NAMALWA (cell line): ENCODE measurements around the gene RCBTB2.
"Not testable (repeated sequence)": the region's sequence is repeated elsewhere in the genome, so short reads cannot be mapped to it uniquely, and the experiment has no call there.

Experiments
- DNase-seq: peaks from one replicate; pipeline ENCODE4 v3.0.0-alpha.2; 2015; ENCODE audit warnings: low spot score

Gene RCBTB2

DNA sequence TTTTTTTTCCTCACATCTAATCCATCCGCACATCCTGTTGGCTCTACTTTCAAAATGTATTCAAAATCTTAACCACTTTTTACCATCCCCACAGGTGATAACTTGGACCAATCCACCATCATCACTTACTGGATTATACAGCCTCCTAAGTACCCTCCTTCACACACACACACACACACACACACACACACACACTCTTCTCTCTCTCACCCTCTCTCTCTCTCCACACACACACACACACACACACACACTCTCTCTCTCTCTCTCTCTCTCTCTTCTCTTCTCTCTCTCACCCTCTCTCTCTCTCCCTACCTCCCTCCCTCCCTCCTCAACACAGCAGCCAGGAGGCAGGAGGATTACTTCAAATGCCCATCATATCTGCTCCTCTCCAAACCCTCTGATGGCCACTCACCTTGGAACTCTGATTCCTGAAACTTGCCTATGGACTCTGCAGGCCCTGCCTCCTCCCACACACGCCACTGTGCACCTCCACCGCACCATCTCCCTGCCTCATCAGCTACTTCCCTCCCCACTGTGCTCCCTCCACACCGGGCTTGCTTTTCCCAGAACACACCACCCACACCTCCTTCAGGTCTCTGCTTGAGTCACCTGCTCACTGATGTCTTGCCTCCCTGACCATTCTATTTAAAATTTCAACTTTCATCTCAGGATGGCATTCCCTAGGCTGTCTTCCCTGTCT is 39.7 kb downstream of the RCBTB2 start:
- no peak for DNase-seq

DNA sequence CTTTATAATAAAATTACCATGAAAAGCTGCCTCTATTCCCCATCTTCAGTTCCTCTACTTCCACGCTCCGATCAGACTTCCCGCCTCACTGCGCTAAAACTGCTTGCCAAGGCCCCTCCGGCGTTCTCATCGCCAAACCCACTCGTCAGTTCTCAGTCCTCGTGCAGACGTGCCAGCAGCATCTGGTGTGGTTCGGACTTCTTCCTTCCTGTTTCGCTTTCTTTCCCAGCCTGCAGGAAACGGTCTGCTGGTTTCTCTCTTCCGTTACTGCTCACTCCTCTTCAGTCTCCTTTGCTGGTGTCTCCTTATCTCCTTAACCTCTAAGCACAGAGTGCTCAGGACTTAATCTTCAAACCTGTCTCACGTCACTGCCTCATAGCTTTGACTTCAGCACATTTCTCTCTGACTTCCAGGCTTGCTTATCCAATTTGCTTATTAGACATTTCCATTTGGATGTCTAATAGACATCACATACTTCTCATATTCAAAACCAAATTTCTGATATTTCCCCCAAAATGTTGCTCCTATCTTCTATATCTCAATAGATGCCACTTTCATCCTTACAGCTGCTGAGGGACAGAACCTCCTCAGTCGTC is 40.3 kb downstream of the RCBTB2 start:
- peak; percentile 94 for DNase-seq

GRCh38 chr13:48492096-48492440 is 40.8 kb downstream of the RCBTB2 start:
- no peak for DNase-seq

GRCh38 chr13:48491423-48492095 is 41.3 kb downstream of the RCBTB2 start:
- no peak for DNase-seq

- DNase-seq: no peak
Observed at GRCh38 chr13:48490241-48490640, 42.6 kb downstream of the RCBTB2 start.

DNA sequence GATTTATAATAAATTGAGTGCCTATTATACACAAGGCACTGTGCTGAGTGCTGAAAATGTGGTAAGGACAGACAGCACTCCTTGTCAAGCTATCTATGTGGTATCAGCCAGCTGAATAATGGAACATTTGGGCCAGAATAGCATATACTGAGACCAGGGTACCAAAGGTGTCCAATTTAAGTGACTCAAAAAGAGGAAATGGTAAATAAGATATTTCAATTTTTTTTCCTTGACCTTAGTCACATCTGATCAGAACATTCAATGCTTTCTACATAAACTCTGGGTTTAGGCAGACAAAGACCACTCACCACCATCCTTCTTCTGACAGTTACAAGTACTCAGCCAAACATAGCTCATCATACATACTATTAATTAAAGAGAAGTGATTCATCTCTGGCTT is 43.2 kb downstream of the RCBTB2 start:
- no peak for DNase-seq

GRCh38 chr13:48488995-48489394 is 43.9 kb downstream of the RCBTB2 start:
- DNase-seq: no peak

- DNase-seq: no peak
Observed at GRCh38 chr13:48487968-48488367, 44.9 kb downstream of the RCBTB2 start.

- DNase-seq: no peak
Observed at GRCh38 chr13:48486836-48487235, 46.0 kb downstream of the RCBTB2 start.

GRCh38 chr13:48486362-48486761 is 46.5 kb downstream of the RCBTB2 start:
- DNase-seq: no peak

DNA sequence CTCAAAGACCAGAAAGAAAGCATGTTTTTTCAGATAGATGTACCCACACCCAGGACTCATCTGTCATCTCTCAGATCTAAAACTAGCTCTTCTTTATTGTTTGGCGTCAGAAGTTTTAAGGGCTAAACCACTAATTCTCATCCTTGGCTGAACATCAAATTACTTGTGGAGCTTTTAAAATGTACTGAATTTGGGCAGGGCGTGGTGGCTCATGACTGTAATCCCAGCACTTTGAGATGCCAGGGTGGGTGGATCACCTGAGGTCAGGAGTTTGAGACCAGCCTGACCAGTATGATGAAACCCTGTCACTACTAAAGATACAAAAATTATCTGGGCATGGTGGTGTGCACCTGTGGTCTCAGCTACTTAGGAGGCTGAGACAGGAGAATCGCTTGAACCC is 47.4 kb downstream of the RCBTB2 start:
- DNase-seq: no peak

GRCh38 chr13:48483575-48483974 is 49.3 kb downstream of the RCBTB2 start:
- DNase-seq: no peak

- no peak for DNase-seq
Observed at GRCh38 chr13:48478391-48478790, 54.5 kb downstream of the RCBTB2 start.

DNA sequence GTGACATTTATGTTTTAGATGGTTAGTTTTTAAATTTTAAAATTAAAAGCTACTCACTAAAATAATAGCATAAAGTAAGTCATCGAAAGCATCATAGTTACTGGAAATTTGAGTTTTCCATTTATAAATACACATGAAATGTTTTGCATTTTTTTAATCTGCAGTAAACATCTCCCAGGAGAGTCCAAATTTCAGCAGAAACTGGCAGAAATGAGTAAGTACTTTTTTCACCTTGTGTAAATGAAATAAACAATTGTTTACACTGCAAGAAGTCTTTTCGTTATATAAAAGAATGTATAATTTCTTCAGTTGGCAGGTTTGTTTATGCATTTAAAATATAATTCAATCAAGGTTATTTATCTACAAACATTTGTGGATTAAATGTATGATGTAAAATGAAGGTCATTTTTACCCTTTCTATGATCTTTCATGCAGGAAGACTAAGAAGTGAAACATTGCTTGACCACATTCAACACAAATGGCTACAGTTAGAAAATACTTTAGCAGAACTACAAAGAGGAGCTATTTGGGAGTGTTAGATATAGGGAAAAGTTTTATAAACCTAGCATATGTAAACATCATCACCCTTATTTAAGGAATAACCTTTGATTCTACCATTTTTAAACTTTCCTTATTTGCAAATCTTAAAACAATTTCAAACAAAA is 55.6 kb downstream of the RCBTB2 start:
- no peak for DNase-seq

- no peak for DNase-seq
Observed at GRCh38 chr13:48476686-48477085, 56.2 kb downstream of the RCBTB2 start.

- DNase-seq: no peak
Observed at GRCh38 chr13:48476215-48476614, 56.7 kb downstream of the RCBTB2 start.

- peak; percentile 12 for DNase-seq
Observed at GRCh38 chr13:48475230-48475629, 57.6 kb downstream of the RCBTB2 start.

DNA sequence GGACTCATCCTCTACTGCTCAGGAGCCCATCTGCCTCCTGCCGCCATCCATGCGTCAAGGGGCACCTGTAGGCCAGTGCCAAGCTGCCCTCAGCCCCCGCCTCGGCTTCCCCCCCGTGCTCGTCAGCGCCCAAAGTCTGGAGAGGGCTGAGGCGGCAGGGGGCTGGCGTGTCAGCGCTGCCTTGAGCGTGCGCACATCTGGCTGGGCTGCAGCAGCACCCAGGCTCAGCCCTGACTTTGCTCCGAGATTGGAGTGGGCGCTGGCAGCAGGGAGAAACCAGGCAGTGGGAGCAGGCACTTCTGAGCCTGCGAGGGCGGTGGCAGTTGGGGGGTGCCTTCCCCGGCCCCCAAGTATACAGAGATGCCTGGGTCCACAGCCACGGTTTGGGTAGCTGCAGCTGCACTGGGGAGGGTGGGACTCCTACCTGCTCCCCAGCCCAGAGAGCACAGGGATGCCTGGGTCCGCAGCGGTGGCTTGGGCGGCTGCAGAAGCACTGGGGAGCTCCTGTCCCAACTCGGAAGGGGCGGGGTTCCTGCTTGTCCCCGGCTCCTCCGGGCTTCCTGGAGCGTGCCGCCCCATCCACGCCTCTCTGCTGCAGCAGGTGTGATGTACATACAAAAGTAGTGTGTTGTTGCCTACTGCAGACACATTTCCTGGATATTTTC is 75.2 kb downstream of the RCBTB2 start:
- no peak for DNase-seq

DNA sequence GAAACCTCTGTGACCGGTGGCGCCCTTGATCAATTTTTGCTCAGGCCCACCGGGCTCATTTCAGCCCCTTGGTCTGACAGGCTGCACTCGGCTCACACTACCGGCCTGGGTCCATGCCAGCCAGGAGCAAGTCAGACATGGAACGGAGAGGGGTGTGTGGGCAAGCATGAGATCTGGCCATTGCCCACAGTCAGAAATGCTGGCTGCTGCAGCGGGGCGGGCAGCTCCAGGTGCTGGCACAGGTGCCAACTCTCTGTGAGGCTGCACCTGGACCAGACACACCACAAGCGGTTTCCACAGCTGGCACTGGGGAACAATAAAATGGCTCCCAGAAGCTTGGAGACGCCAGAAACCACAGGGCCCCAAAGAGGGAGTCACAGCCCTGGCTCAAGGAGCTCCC is 76.3 kb downstream of the RCBTB2 start:
- DNase-seq: no peak

DNA sequence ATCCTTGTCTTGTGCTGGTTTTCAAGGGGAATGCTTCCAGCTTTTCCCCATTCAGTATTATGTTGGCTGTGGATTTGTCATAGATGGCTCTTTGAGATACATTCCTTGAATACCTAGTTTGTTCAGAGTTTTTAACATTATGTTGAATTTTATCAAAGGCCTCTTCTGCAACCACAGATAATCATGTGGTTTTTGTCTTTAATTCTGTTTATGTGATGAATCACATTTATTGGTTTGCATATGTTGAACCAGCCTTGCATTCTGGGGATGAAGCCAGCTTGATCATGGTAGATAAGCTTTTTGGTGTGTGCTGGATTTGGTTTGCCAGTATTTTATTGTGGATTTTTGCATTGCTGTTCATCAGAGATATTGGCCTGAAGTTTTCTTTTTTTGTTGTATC is 81.7 kb downstream of the RCBTB2 start:
- DNase-seq: not testable (repeated sequence)

GRCh38 chr13:48449656-48450055 is 83.2 kb downstream of the RCBTB2 start:
- DNase-seq: no peak

DNA sequence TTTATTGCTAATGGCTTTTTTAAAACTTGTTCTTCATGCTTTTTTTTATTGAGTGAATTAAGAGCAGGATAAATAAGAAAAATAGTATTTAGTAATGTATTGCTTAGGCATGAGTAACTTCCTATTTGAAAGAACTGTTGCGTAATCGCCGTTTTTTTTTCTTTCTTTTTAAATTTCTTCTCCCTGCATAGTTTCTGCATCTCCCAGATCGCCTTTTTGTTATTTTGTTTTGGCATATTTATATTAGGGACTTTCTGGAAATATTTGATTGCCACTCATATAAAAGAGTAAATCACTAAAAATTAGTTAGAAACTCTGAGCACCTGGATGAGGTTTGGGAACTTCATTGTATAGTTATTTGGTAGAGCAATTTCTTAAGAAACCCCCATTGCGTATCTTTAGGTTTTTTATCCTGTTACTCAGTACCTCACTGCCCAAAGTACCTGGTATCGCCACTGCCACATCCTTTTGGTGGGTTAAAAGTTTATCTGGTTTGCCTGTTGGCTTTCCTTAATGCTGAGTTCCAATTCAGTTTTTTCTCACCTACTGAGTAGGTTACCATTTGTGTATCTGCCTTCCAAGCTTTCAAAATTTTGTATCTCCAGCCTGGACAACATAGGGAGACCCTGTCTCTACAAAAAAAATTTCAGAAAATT is 83.8 kb downstream of the RCBTB2 start:
- peak; percentile 9 for DNase-seq
